C4-2B (cell line): ENCODE results near the gene DSCAM.

ENCODE experiments used
- CTCF ChIP-seq: fragments of 450-650 bp; conservative IDR thresholded peaks from 2 replicates; pipeline ENCODE4 v1.5.1; 2017; ENCODE audit warnings: mild to moderate bottlenecking
- ZFX ChIP-seq: fragments of 450-650 bp; IDR thresholded peaks from 2 replicates; pipeline ENCODE4 v1.6.1; 2017

GRCh38 chr21:40766381-40766780 lies 80.6 kb downstream of the DSCAM start:
- TF ChIP-seq CTCF (no peak), ZFX (no peak)
